ENCODE data around the gene POLE.

Gene POLE

GRCh38 chr12:132592282-132592970 is 94.7 kb downstream of the POLE start:
- Histone ChIP-seq H3K27ac (ENCODE audit: low read depth, low read length) (no peak overlapping the region), H3K4me1 (ENCODE audit: control insufficient read depth in 1 of 2, insufficient read depth in 2 of 2, low read length in 2 of 2) (peaks cover 5 to 13% of the 10 kb centered on the region in 2 donors), H3K9me3 (ENCODE audit: control insufficient read depth in 1 of 2, low read length in 2 of 2) (peaks cover 0 to 5% of the 10 kb centered on the region in 2 donors), H3K27me3 (ENCODE audit: control insufficient read depth in 1 of 2, insufficient read depth in 2 of 2, low read length in 2 of 2) (peaks cover 0 to 2% of the 10 kb centered on the region in 2 donors), H3K36me3 (ENCODE audit: control insufficient read depth in 1 of 2, insufficient read depth in 2 of 2, low read length in 2 of 2) (no peaks in the 10 kb centered on the region), H3K4me3 (ENCODE audit: low read depth in 1 of 2, low read length in 2 of 2) (no peak overlapping the region), H3K9ac (ENCODE audit: low read depth in 1 of 2, low read length in 2 of 2) (no peak overlapping the region)

- Histone ChIP-seq H3K4me1 (ENCODE audit: control insufficient read depth in 1 of 2, insufficient read depth in 2 of 2, low read length in 2 of 2) (peaks cover 5 to 13% of the 10 kb centered on the region in 2 donors), H3K36me3 (ENCODE audit: control insufficient read depth in 1 of 2, insufficient read depth in 2 of 2, low read length in 2 of 2) (no peaks in the 10 kb centered on the region), H3K27me3 (ENCODE audit: control insufficient read depth in 1 of 2, insufficient read depth in 2 of 2, low read length in 2 of 2) (peaks cover 0 to 2% of the 10 kb centered on the region in 2 donors), H3K9ac (ENCODE audit: low read depth in 1 of 2, low read length in 2 of 2) (no peak overlapping the region), H3K9me3 (ENCODE audit: control insufficient read depth in 1 of 2, low read length in 2 of 2) (peaks cover 0 to 5% of the 10 kb centered on the region in 2 donors), H3K4me3 (ENCODE audit: low read depth in 1 of 2, low read length in 2 of 2) (no peak overlapping the region), H3K27ac (ENCODE audit: low read depth, low read length) (no peak overlapping the region)
These were observed 95.8 kb downstream of the POLE start for GRCh38 chr12:132591107-132591935.

GRCh38 chr12:132588821-132589669 is 98.1 kb downstream of the POLE start:
- Histone ChIP-seq H3K27ac (ENCODE audit: low read depth, low read length) (no peak overlapping the region), H3K9ac (ENCODE audit: low read depth in 1 of 2, low read length in 2 of 2) (no peak overlapping the region), H3K4me1 (ENCODE audit: control insufficient read depth in 1 of 2, insufficient read depth in 2 of 2, low read length in 2 of 2) (peaks cover 5 to 11% of the 10 kb centered on the region in 2 donors), H3K36me3 (ENCODE audit: control insufficient read depth in 1 of 2, insufficient read depth in 2 of 2, low read length in 2 of 2) (no peaks in the 10 kb centered on the region), H3K9me3 (ENCODE audit: control insufficient read depth in 1 of 2, low read length in 2 of 2) (peaks cover 0 to 5% of the 10 kb centered on the region in 2 donors), H3K4me3 (ENCODE audit: low read depth in 1 of 2, low read length in 2 of 2) (no peak overlapping the region), H3K27me3 (ENCODE audit: control insufficient read depth in 1 of 2, insufficient read depth in 2 of 2, low read length in 2 of 2) (peaks cover 0 to 2% of the 10 kb centered on the region in 2 donors)

- Histone ChIP-seq H3K27ac (ENCODE audit: low read depth, low read length) (no peak overlapping the region), H3K9ac (ENCODE audit: low read depth in 1 of 2, low read length in 2 of 2) (no peak overlapping the region), H3K9me3 (ENCODE audit: control insufficient read depth in 1 of 2, low read length in 2 of 2) (peaks cover 0 to 5% of the 10 kb centered on the region in 2 donors), H3K4me3 (ENCODE audit: low read depth in 1 of 2, low read length in 2 of 2) (no peak overlapping the region), H3K4me1 (ENCODE audit: control insufficient read depth in 1 of 2, insufficient read depth in 2 of 2, low read length in 2 of 2) (peaks cover under 1 to 6% of the 10 kb centered on the region in 2 donors), H3K36me3 (ENCODE audit: control insufficient read depth in 1 of 2, insufficient read depth in 2 of 2, low read length in 2 of 2) (no peaks in the 10 kb centered on the region), H3K27me3 (ENCODE audit: control insufficient read depth in 1 of 2, insufficient read depth in 2 of 2, low read length in 2 of 2) (no peaks in the 10 kb centered on the region)
These were observed 98.8 kb downstream of the POLE start for GRCh38 chr12:132588319-132588718.

GRCh38 chr12:132587781-132588180 is 99.4 kb downstream of the POLE start:
- Histone ChIP-seq H3K36me3 (ENCODE audit: control insufficient read depth in 1 of 2, insufficient read depth in 2 of 2, low read length in 2 of 2) (no peaks in the 10 kb centered on the region), H3K4me3 (ENCODE audit: low read depth in 1 of 2, low read length in 2 of 2) (no peak overlapping the region), H3K27me3 (ENCODE audit: control insufficient read depth in 1 of 2, insufficient read depth in 2 of 2, low read length in 2 of 2) (no peaks in the 10 kb centered on the region), H3K27ac (ENCODE audit: low read depth, low read length) (no peak overlapping the region), H3K9ac (ENCODE audit: low read depth in 1 of 2, low read length in 2 of 2) (no peak overlapping the region), H3K9me3 (ENCODE audit: control insufficient read depth in 1 of 2, low read length in 2 of 2) (peaks cover 0 to 5% of the 10 kb centered on the region in 2 donors), H3K4me1 (ENCODE audit: control insufficient read depth in 1 of 2, insufficient read depth in 2 of 2, low read length in 2 of 2) (peaks cover 0 to 3% of the 10 kb centered on the region in 2 donors)

GRCh38 chr12:132586929-132587328 is 100.2 kb downstream of the POLE start:
- Histone ChIP-seq H3K36me3 (ENCODE audit: control insufficient read depth in 1 of 2, insufficient read depth in 2 of 2, low read length in 2 of 2) (no peaks in the 10 kb centered on the region), H3K4me3 (ENCODE audit: low read depth in 1 of 2, low read length in 2 of 2) (no peak overlapping the region), H3K27ac (ENCODE audit: low read depth, low read length) (no peak overlapping the region), H3K9ac (ENCODE audit: low read depth in 1 of 2, low read length in 2 of 2) (no peak overlapping the region), H3K4me1 (ENCODE audit: control insufficient read depth in 1 of 2, insufficient read depth in 2 of 2, low read length in 2 of 2) (peaks cover 0 to 3% of the 10 kb centered on the region in 2 donors), H3K9me3 (ENCODE audit: control insufficient read depth in 1 of 2, low read length in 2 of 2) (peaks cover 0 to 5% of the 10 kb centered on the region in 2 donors), H3K27me3 (ENCODE audit: control insufficient read depth in 1 of 2, insufficient read depth in 2 of 2, low read length in 2 of 2) (no peaks in the 10 kb centered on the region)

DNA sequence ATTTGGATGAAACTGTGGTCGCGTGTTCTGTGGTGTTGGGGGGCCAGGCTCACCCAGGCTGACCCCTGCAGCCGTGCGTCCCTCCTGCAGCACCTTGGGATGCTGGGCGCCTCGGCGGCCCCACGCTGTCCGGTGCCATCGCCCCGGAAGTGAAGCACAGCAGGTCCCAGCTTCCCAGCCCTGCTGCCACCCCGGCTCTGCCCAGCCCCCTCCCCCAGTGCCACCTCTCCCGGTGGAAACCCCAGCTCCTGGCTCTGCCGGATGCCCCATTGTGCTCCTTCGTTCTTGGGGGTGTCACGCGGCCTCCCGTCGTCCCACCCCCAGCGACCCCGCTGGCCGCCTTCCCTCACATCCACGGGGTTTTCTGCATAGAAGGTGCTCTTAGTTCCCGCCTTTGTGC is 102.0 kb downstream of the POLE start:
- H3K4me3 ChIP-seq (ENCODE audit: low read depth in 1 of 2, low read length in 2 of 2), result no peak overlapping the region
- no peak overlapping the region for H3K9ac ChIP-seq (ENCODE audit: low read depth in 1 of 2, low read length in 2 of 2)
- no peaks in the 10 kb centered on the region for H3K27me3 ChIP-seq (ENCODE audit: control insufficient read depth in 1 of 2, insufficient read depth in 2 of 2, low read length in 2 of 2)
- H3K4me1 ChIP-seq (ENCODE audit: control insufficient read depth in 1 of 2, insufficient read depth in 2 of 2, low read length in 2 of 2), result peaks cover 0 to 3% of the 10 kb centered on the region in 2 donors
- H3K27ac ChIP-seq (ENCODE audit: low read depth, low read length), result no peak overlapping the region
- peaks cover 4 to 14% of the 10 kb centered on the region in 2 donors for H3K36me3 ChIP-seq (ENCODE audit: control insufficient read depth in 1 of 2, insufficient read depth in 2 of 2, low read length in 2 of 2)
- H3K9me3 ChIP-seq (ENCODE audit: control insufficient read depth in 1 of 2, low read length in 2 of 2), result peaks cover 0 to 5% of the 10 kb centered on the region in 2 donors

DNA sequence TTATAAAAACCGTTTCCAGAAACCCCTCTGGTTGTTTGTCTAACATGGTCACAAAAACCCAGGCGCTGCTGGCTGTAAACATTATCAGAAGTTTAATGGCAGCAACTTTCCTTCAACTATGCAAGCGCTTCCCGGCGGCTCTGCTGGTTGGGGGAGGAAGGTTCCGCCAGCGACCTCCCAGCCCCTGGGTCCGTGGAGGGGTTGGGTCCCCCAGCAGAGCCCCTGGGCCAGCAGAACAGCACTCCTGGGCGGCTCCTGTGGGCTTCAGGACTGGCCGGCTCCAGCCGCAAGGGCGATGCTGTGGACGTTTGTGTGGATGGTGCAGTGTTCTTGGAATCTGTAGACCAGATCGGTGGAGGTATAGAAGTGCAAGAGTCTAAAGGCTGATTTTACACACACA is 102.7 kb downstream of the POLE start:
- H3K27me3 ChIP-seq (ENCODE audit: control insufficient read depth in 1 of 2, insufficient read depth in 2 of 2, low read length in 2 of 2), result no peaks in the 10 kb centered on the region
- H3K9ac ChIP-seq (ENCODE audit: low read depth in 1 of 2, low read length in 2 of 2), result no peak overlapping the region
- no peak overlapping the region for H3K4me3 ChIP-seq (ENCODE audit: low read depth in 1 of 2, low read length in 2 of 2)
- H3K27ac ChIP-seq (ENCODE audit: low read depth, low read length), result no peak overlapping the region
- peaks cover 0 to 5% of the 10 kb centered on the region in 2 donors for H3K9me3 ChIP-seq (ENCODE audit: control insufficient read depth in 1 of 2, low read length in 2 of 2)
- peaks cover 7 to 17% of the 10 kb centered on the region in 2 donors for H3K36me3 ChIP-seq (ENCODE audit: control insufficient read depth in 1 of 2, insufficient read depth in 2 of 2, low read length in 2 of 2)
- H3K4me1 ChIP-seq (ENCODE audit: control insufficient read depth in 1 of 2, insufficient read depth in 2 of 2, low read length in 2 of 2), result peaks cover 0 to 3% of the 10 kb centered on the region in 2 donors

DNA sequence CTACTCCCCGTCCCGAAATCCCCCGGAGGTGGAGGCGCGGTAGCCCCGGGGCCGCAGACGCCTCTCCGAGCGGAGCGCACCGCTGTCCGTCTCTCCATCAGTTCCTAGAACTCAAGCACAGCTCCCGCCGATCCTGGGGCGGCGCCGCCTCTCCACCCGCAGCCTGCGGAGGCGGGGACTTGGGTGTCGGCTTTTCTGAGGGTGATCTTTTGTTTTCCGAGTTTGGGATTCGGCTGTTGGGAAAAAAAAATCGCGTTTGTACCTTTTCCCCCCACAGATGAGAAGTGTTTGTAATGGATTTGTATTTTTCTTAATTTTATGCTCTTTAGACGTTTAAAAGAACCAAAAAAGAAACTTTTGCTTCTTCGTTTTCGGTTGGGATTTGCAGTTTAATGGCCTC is 103.4 kb downstream of the POLE start:
- no peak overlapping the region for H3K4me3 ChIP-seq (ENCODE audit: low read depth in 1 of 2, low read length in 2 of 2)

More for the DNA sequence above, 103.4 kb downstream of the POLE start:
- Histone ChIP-seq H3K36me3 (ENCODE audit: control insufficient read depth in 1 of 2, insufficient read depth in 2 of 2, low read length in 2 of 2) (peaks cover 11 to 18% of the 10 kb centered on the region in 2 donors), H3K9ac (ENCODE audit: low read depth in 1 of 2, low read length in 2 of 2) (no peak overlapping the region), H3K27me3 (ENCODE audit: control insufficient read depth in 1 of 2, insufficient read depth in 2 of 2, low read length in 2 of 2) (no peaks in the 10 kb centered on the region), H3K27ac (ENCODE audit: low read depth, low read length) (no peak overlapping the region), H3K9me3 (ENCODE audit: control insufficient read depth in 1 of 2, low read length in 2 of 2) (no peaks in the 10 kb centered on the region), H3K4me1 (ENCODE audit: control insufficient read depth in 1 of 2, insufficient read depth in 2 of 2, low read length in 2 of 2) (peaks cover 0 to 3% of the 10 kb centered on the region in 2 donors)

All from duodenal mucosa (tissue), 2 donors.